K562 (cell line): ENCODE data around the gene MRPL38. TPM values are rescaled to one million over a fixed set of nuclear protein-coding genes. Genes with fewer than 3 reads are reported as not detected.

Experiments
- ATAC-seq: fragments of 200-7000 bp; cut with Tn5 transposase; 3 replicates; pipeline ENCODE4 v1.9.1; 2020; ENCODE audit warnings: moderate library complexity
- BruUV-seq: library from RNA; stranded (reverse); fragments of 400-500 nt; replicated peaks from 2 replicates; lab custom pipeline; 2021; lab: Mats Ljungman, UMichigan
- CTCF ChIA-PET: fragments of 300-600 bp; formaldehyde crosslinking; extraction: SDS; loops from one replicate; lab custom pipeline; 2021; ENCODE audit warnings: low intra/inter-chr PET ratio; lab: Yijun Ruan, JAX
- POLR2A ChIA-PET: fragments of 300-600, 350-650 bp; sonication (Branson Sonifier 250); formaldehyde crosslinking; extraction: SDS; loops from one replicate; lab custom pipeline; 2021; ENCODE audit warnings: antibody characterized with exemption, inconsistent platforms; lab: Yijun Ruan, JAX
- DNase-seq, 4 experiments: peaks; one replicate each; pipeline versions ENCODE4 v3.0.0 to v3.0.0-alpha.2; 2011 to 2018; ENCODE audit warnings: low spot score in 3 of 4, mixed read lengths in 3 of 4; ENCODE audit errors: extremely low read depth in 1 of 4
- FAIRE-seq: peaks from 2 replicates; lab custom pipeline; 2011; peaks lifted over from hg19 to GRCh38; lab: Jason Lieb, UNC
- H2AFZ ChIP-seq: 2 replicates; pipeline ENCODE4 v1.6.0; 2011; ENCODE audit warnings: low read depth, low read length, control low read depth, inconsistent platforms
- H3K27ac ChIP-seq: fragments of 200-600 bp; 3 replicates; pipeline ENCODE4 v1.8.0; 2011; ENCODE audit warnings: low read depth, mild to moderate bottlenecking, control low read depth, inconsistent platforms, low read length, moderate library complexity, mixed read lengths; ENCODE audit errors: extremely low read depth
- H3K27me3 ChIP-seq, 2 experiments: fragments of 300-600 bp in 1 of 2; 2 replicates in 1 of 2; 3 replicates in 1 of 2; pipeline versions ENCODE4 v1.6.0 to v1.8.0; 2011; ENCODE audit warnings: inconsistent platforms in 2 of 2, low read length in 2 of 2, mild to moderate bottlenecking in 1 of 2, mixed read lengths in 1 of 2, moderate library complexity in 1 of 2; ENCODE audit not compliant: control insufficient read depth in 2 of 2, insufficient read depth in 2 of 2
- H3K36me3 ChIP-seq: fragments of 300-600 bp; 3 replicates; pipeline ENCODE4 v1.8.0; 2011; ENCODE audit warnings: mild to moderate bottlenecking, low read length, inconsistent platforms; ENCODE audit not compliant: control insufficient read depth, insufficient read depth
- H3K4me1 ChIP-seq, 2 experiments: fragments of 200-600 bp in 1 of 2; replicated peaks in 1 of 2; 2 replicates in 1 of 2; 3 replicates in 1 of 2; pipeline versions ENCODE4 v1.5.1 to v1.8.0; 2011; ENCODE audit warnings: inconsistent platforms in 2 of 2, low read length in 2 of 2, mild to moderate bottlenecking in 1 of 2, mixed read lengths in 1 of 2, moderate library complexity in 1 of 2; ENCODE audit not compliant: control insufficient read depth in 2 of 2, insufficient read depth in 2 of 2
- H3K4me2 ChIP-seq: 2 replicates; pipeline ENCODE4 v1.6.1; 2011; ENCODE audit warnings: low read length, control low read depth, inconsistent platforms, mixed read lengths; ENCODE audit not compliant: insufficient read depth
- H3K4me3 ChIP-seq: fragments of 200-600 bp; sonication (generic), shearing (Covaris generic); 2 replicates; pipeline ENCODE4 v1.5.1; 2016; ENCODE audit warnings: control low read depth, inconsistent platforms
- H3K79me2 ChIP-seq: fragments of 200-600 bp; 3 replicates; pipeline ENCODE4 v1.8.0; 2011; ENCODE audit warnings: low read length, inconsistent platforms; ENCODE audit not compliant: control insufficient read depth, insufficient read depth
- H3K9ac ChIP-seq, 2 experiments: 2 replicates each; pipeline versions ENCODE4 v1.6.0 to v1.6.1; 2011; ENCODE audit warnings: low read depth in 2 of 2, low read length in 2 of 2, control low read depth in 1 of 2, inconsistent platforms in 1 of 2, mild to moderate bottlenecking in 1 of 2, mixed read lengths in 1 of 2; ENCODE audit not compliant: insufficient read depth in 1 of 2
- H3K9me1 ChIP-seq: one replicate; pipeline ENCODE4 v1.6.0; 2011; ENCODE audit warnings: inconsistent platforms, mild to moderate bottlenecking, low read length, moderate library complexity; ENCODE audit not compliant: control insufficient read depth, insufficient read depth
- H3K9me3 ChIP-seq: replicated peaks from 2 replicates; pipeline ENCODE4 v1.5.1; 2011; ENCODE audit warnings: low read depth, low read length, inconsistent platforms; ENCODE audit not compliant: control insufficient read depth, insufficient read depth
- H4K20me1 ChIP-seq: replicated peaks from 2 replicates; pipeline ENCODE4 v1.6.1; 2011; ENCODE audit warnings: low read length, inconsistent platforms, mixed read lengths; ENCODE audit not compliant: control insufficient read depth, insufficient read depth
- BRD4 ChIP-seq: fragments of 200-600 bp; sonication (generic); IDR thresholded peaks from 2 replicates; pipeline ENCODE4 v1.6.1; 2017; ENCODE audit warnings: inconsistent platforms
- CREB3 ChIP-seq: fragments of 450-650 bp; conservative IDR thresholded peaks from 2 replicates; pipeline ENCODE4 v1.6.1; 2016; ENCODE audit warnings: missing genetic modification characterization, low read depth, mild to moderate bottlenecking, missing compliant biosample characterization, moderate library complexity
- ERF ChIP-seq: fragments of 450-650 bp; formaldehyde crosslinking; IDR thresholded peaks from 2 replicates; pipeline ENCODE4 v1.4.0; 2020; ENCODE audit warnings: mild to moderate bottlenecking, mixed read lengths
- KAT8 ChIP-seq: fragments of 450-650 bp; IDR thresholded peaks from 2 replicates; pipeline ENCODE4 v1.6.1; 2016; ENCODE audit warnings: low read depth, mild to moderate bottlenecking
- NCOR1 ChIP-seq: fragments of 450-650 bp; IDR thresholded peaks from 2 replicates; pipeline ENCODE4 v1.6.1; 2016; ENCODE audit warnings: mild to moderate bottlenecking, moderate library complexity
- NR2C1 ChIP-seq, 2 experiments: fragments of 450-650 bp; IDR thresholded peaks; 2 replicates each; pipeline ENCODE4 v1.6.1; 2017; ENCODE audit warnings: mild to moderate bottlenecking in 2 of 2, antibody characterized with exemption in 1 of 2, inconsistent platforms in 1 of 2, missing compliant biosample characterization in 1 of 2, missing genetic modification characterization in 1 of 2
- RBM15 ChIP-seq: fragments of 200-400 bp; formaldehyde crosslinking; IDR thresholded peaks from 2 replicates; pipeline ENCODE4 v1.6.1; 2018; ENCODE audit warnings: mild to moderate bottlenecking, low read length, moderate library complexity; ENCODE audit not compliant: insufficient read depth
- SMAD2 ChIP-seq: fragments of 150-350 bp; IDR thresholded peaks from 2 replicates; pipeline ENCODE4 v1.6.1; 2014; ENCODE audit warnings: low read depth, mild to moderate bottlenecking, low read length
- SOX6 ChIP-seq: fragments of 450-650 bp; IDR thresholded peaks from 2 replicates; pipeline ENCODE4 v1.6.1; 2014; ENCODE audit warnings: mild to moderate bottlenecking
- ZBTB1 ChIP-seq: sonication (generic); formaldehyde crosslinking; IDR thresholded peaks from 2 replicates; pipeline ENCODE4 v1.8.1; 2023; ENCODE audit warnings: missing genetic modification reagents, low read depth, mild to moderate bottlenecking, borderline replicate concordance
- ZFP30 ChIP-seq: fragments of 250-450 bp; sonication (Bioruptor Pico); IDR thresholded peaks from 2 replicates; pipeline ENCODE4 v1.8.0; 2022; ENCODE audit warnings: moderate library complexity, mild to moderate bottlenecking, inconsistent platforms, borderline replicate concordance
- ZFX ChIP-seq: sonication (generic); formaldehyde crosslinking; IDR thresholded peaks from 2 replicates; pipeline ENCODE4 v1.8.0; 2022; ENCODE audit warnings: mild to moderate bottlenecking, missing genetic modification reagents, moderate library complexity
- ZNF398 ChIP-seq: fragments of 250-450 bp; sonication (Bioruptor Pico); IDR thresholded peaks from 2 replicates; pipeline ENCODE4 v1.8.0; 2021; ENCODE audit warnings: moderate library complexity, mild to moderate bottlenecking, inconsistent platforms
- ZNF778 ChIP-seq: fragments of 450-650 bp; formaldehyde crosslinking; IDR thresholded peaks from 2 replicates; pipeline ENCODE4 v1.4.0; 2020; ENCODE audit warnings: mild to moderate bottlenecking, moderate library complexity
- ZZZ3 ChIP-seq: fragments of 450-650 bp; IDR thresholded peaks from 2 replicates; pipeline ENCODE4 v1.6.1; 2016; ENCODE audit warnings: antibody characterized with exemption, mild to moderate bottlenecking, moderate library complexity
- WGBS: fragments of 100-300 bp; shearing (Covaris generic); methylation state at CpG from one replicate; pipeline ENCODE4 v1.1.6; 2016; ENCODE audit warnings: low coverage, mixed read lengths; ENCODE audit not compliant: insufficient coverage; ENCODE audit errors: missing lambda C conversion rate; 5-methylcytosine and 5-hydroxymethylcytosine counted together
- in situ Hi-C: fragments of 300-500 bp; cut with MboI; formaldehyde crosslinking; loops from 4 replicates; pipeline ENCODE4 v1.15.0; 2018; ENCODE audit warnings: inconsistent platforms, mixed read lengths
- intact Hi-C: fragments of 100-400 bp; cut with micrococcal nuclease; formaldehyde crosslinking; loops from 2 replicates; pipeline ENCODE4 v1.14.2; 2022
- polyA plus RNA-seq, 8 experiments: library from polyadenylated mRNA; depleted of rRNA in 4 of 8; stranded (reverse) in 5 of 8; unstranded in 3 of 8; fragments of >200 nt; fragmentation: Nextera tagmentation in 2 of 8; fragmentation: Illumina TruSeq in 1 of 8; extraction: Ambion mirVana in 2 of 8; extraction: Trizol in 1 of 8; gene quantifications; 2 replicates each; pipeline versions ENCODE4 v1.2.1 to v1.2.3, GENCODE V29; 2011 to 2014; ENCODE audit warnings: inconsistent platforms in 1 of 8, missing spikeins in 1 of 8
- total RNA-seq, 7 experiments: library from RNA; depleted of rRNA in 6 of 7; stranded (reverse); fragments of >200 nt in 6 of 7; fragmentation: Illumina TruSeq in 2 of 7; extraction: Trizol in 2 of 7; gene quantifications; 2 replicates each; pipeline versions ENCODE4 v1.2.1 to v1.2.3, GENCODE V29; 2011 to 2021; ENCODE audit warnings: low replicate concordance in 1 of 7

MRPL38 gene
- total and polyA plus RNA-seq, 9 of the 15 experiments (the other 6 are each of a cell fraction or from before 2014, with no cell fraction given) = 4.5 to 154 (median 48.5) TPM

GRCh38 chr17:75908201-75908600 lies 3.5 kb upstream of the MRPL38 start:
- Histone ChIP-seq H2AFZ (no peak overlapping the region), H3K27ac (no peak overlapping the region), H3K4me1 (peaks cover 6 to 40% of the 10 kb centered on the region in 2 experiments; a peak in 4 of 5 replicates), H3K9ac (no peak overlapping the region; a peak in 1 of 4 replicates), H4K20me1 (no peaks in the 10 kb centered on the region), H3K79me2 (peaks cover 13% of the 10 kb centered on the region), H3K4me3 (no peak overlapping the region), H3K9me1 (no peaks in the 10 kb centered on the region), H3K27me3 (no peaks in the 10 kb centered on the region), H3K4me2 (no peak overlapping the region), H3K9me3 (no peaks in the 10 kb centered on the region), H3K36me3 (peaks cover 7% of the 10 kb centered on the region; the same call in 2 of the 3 replicates)
- ATAC-seq (no peak), DNase-seq (no peak), FAIRE-seq (no peak)
- POLR2A ChIA-PET = interaction anchor here (0.8 kb wide), 1 partner anchor 33 kb away, joined by 3 read pairs; no protein-coding TSS in a partner anchor
- 87% methylated on average over 3 of the region's 6 CpGs for WGBS
- in situ Hi-C loops (loop anchor here (5.0 kb wide), 1 partner anchor 99 kb away; no protein-coding TSS in a partner anchor), intact Hi-C loops (loop anchor here (5.0 kb wide), 1 partner anchor 79 kb away; no protein-coding TSS in a partner anchor)
- BruUV-seq = no TSS peak
- CTCF ChIA-PET = interaction anchor here (0.6 kb wide), 1 partner anchor 16 kb away, joined by 6 read pairs; no protein-coding TSS in a partner anchor
- no peak for TF ChIP-seq SMAD2
- TF ChIP-seq ERF (CRISPR knock-in tag) = no peak
- TF ChIP-seq ZFX (CRISPR knock-in tag) = no peak
- TF ChIP-seq KAT8 = no peak
- TF ChIP-seq CREB3 (tag) = no peak
- TF ChIP-seq NCOR1 = no peak
- no peak for TF ChIP-seq ZNF398
- TF ChIP-seq ZFP30 = no peak
- TF ChIP-seq NR2C1 (IDR thresholded peaks at IDR 0.05) = no peak
- TF ChIP-seq NR2C1 (tag; IDR thresholded peaks at IDR 0.05) = no peak
- TF ChIP-seq BRD4 = no peak
- no peak for TF ChIP-seq RBM15
- no peak for TF ChIP-seq ZZZ3
- TF ChIP-seq ZNF778 (CRISPR knock-in tag) = no peak
- no peak for TF ChIP-seq ZBTB1 (CRISPR knock-in tag)
- no peak for TF ChIP-seq SOX6
